ENCODE measurements around the gene FNDC3B.

DNA sequence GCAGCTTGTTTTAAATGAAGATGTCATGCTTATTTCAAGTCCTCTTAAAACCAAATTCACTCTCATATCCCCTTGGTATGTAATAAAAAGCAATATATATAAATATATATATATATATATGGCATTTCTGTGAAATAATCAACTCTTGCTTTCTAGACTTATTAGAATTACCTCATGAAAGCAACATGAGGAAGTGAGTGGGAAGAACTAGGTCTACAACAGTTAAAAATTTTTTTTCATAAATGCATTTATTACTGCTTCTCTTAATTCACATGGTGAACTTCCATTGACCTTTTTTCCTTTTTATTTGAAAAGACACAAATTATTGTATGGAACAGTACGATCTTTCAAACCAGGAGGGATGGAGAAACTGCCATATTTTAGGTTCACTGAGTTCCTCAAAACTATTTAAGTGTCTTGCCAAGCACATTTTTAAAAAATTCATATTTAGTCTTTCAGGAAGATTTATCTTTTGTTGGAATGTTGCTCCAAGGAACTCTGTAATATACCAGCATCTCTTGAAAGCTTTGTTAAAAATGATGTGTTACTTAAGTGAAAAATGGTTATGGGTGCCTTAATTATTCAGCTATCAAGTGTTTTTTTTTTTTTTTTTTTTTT, 223.7 kb downstream of the FNDC3B start:
- TF ChIP-seq, protein P1, sequence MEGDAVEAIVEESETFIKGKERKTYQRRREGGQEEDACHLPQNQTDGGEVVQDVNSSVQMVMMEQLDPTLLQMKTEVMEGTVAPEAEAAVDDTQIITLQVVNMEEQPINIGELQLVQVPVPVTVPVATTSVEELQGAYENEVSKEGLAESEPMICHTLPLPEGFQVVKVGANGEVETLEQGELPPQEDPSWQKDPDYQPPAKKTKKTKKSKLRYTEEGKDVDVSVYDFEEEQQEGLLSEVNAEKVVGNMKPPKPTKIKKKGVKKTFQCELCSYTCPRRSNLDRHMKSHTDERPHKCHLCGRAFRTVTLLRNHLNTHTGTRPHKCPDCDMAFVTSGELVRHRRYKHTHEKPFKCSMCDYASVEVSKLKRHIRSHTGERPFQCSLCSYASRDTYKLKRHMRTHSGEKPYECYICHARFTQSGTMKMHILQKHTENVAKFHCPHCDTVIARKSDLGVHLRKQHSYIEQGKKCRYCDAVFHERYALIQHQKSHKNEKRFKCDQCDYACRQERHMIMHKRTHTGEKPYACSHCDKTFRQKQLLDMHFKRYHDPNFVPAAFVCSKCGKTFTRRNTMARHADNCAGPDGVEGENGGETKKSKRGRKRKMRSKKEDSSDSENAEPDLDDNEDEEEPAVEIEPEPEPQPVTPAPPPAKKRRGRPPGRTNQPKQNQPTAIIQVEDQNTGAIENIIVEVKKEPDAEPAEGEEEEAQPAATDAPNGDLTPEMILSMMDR (conservative IDR thresholded peaks at IDR 0.05; ENCODE audit: low read length): no peak
- TF ChIP-seq EZH2phosphoT487 (IDR thresholded peaks at IDR 0.05; ENCODE audit: borderline replicate concordance): no peak

Measured in Loucy (cell line).